Neutrophil (primary cell): ENCODE data around the gene TPBGL.

Source experiments
- H3K27ac ChIP-seq: fragments of 200-600 bp; sonication (generic); 2 replicates; pipeline ENCODE4 v1.5.1; 2016; ENCODE audit warnings: mild to moderate bottlenecking, moderate library complexity
- H3K27me3 ChIP-seq: fragments of 200-600 bp; sonication (generic); 2 replicates; pipeline ENCODE4 v1.6.0; 2016; ENCODE audit warnings: mild to moderate bottlenecking
- H3K36me3 ChIP-seq: fragments of 200-600 bp; sonication (generic); 2 replicates; pipeline ENCODE4 v1.5.1; 2017
- H3K4me1 ChIP-seq, 2 experiments: fragments of 200-600 bp in 1 of 2; sonication (generic) in 1 of 2; 1 replicate in 1 of 2; 2 replicates in 1 of 2; pipeline versions ENCODE4 v1.5.1 to v1.6.1; 2013 to 2016; ENCODE audit warnings: low read depth in 1 of 2, low read length in 1 of 2, mild to moderate bottlenecking in 1 of 2, moderate library complexity in 1 of 2; ENCODE audit not compliant: control insufficient read depth in 1 of 2, insufficient read depth in 1 of 2
- H3K4me3 ChIP-seq, 2 experiments: fragments of 200-600 bp in 1 of 2; sonication (generic) in 1 of 2; 1 replicate in 1 of 2; 2 replicates in 1 of 2; pipeline ENCODE4 v1.5.1; 2013 to 2016; ENCODE audit warnings: low read depth in 1 of 2, low read length in 1 of 2, mild to moderate bottlenecking in 1 of 2, moderate library complexity in 1 of 2
- H3K9me3 ChIP-seq: fragments of 200-600 bp; sonication (generic); 2 replicates; pipeline ENCODE4 v1.5.1; 2016
- CTCF ChIP-seq: fragments of 200-600 bp; sonication (generic); IDR thresholded peaks from 2 replicates; pipeline ENCODE4 v1.5.1; 2016; ENCODE audit warnings: antibody characterized with exemption

Gene TPBGL

DNA sequence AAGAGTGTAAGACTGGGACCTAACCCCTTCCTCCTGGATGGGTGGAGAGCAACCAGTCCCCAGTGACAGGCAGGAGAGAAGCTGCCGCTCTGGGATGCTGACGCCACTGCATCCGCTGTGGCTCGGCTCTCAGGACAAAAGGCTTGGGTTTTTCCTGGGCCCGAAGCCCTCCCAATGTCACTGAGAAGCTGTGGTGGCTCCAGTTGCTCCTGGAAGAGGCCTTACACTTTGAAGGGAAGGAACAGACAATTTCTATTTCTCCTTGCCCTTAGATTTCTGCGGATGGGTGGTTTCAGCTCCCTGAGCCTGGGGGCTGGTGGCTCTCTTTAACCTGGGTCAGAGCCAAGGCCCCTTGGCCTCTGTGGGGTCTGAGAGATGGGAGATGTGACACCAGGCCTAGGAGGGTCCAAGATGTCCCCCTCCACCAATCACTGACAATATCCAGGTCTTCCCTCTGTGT is 21.4 kb downstream of the TPBGL start:
- no peaks in the 10 kb centered on the region for H3K9me3 ChIP-seq
- peak overlapping the region; percentile 98 for H3K27ac ChIP-seq
- TF ChIP-seq CTCF: no peak
- peaks cover 59 to 67% of the 10 kb centered on the region in 2 experiments for H3K4me1 ChIP-seq
- H3K4me3 ChIP-seq: peak overlapping the region in 1 of 2 experiments; percentile 11
- peaks cover 9% of the 10 kb centered on the region for H3K27me3 ChIP-seq
- peaks cover 19% of the 10 kb centered on the region for H3K36me3 ChIP-seq

DNA sequence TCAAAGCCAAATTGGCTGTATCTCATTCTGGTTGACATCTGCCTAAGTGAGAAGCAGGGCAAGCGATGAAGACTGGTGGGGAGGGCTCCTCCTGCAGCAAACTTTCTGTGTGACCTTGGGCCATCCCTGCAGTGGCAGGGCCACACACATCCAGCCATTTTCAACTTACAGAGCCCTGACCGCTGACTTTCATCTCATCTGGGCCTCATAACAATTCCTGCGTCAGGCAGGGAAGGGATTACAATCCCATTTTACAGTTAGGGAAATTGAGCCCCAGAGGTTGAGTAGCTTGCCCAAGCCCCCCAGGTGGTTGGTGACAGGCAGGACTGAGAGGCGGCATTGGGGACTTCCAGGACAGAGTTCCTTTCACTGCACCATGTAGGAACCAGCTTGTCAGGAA is 21.9 kb downstream of the TPBGL start:
- no peaks in the 10 kb centered on the region for H3K9me3 ChIP-seq
- H3K27ac ChIP-seq: peak overlapping the region; percentile 98
- H3K4me3 ChIP-seq: peak overlapping the region in 1 of 2 experiments; percentile 11
- peaks cover 24% of the 10 kb centered on the region for H3K36me3 ChIP-seq
- no peak for TF ChIP-seq CTCF
- peaks cover 4% of the 10 kb centered on the region for H3K27me3 ChIP-seq
- peaks cover 59 to 67% of the 10 kb centered on the region in 2 experiments for H3K4me1 ChIP-seq

DNA sequence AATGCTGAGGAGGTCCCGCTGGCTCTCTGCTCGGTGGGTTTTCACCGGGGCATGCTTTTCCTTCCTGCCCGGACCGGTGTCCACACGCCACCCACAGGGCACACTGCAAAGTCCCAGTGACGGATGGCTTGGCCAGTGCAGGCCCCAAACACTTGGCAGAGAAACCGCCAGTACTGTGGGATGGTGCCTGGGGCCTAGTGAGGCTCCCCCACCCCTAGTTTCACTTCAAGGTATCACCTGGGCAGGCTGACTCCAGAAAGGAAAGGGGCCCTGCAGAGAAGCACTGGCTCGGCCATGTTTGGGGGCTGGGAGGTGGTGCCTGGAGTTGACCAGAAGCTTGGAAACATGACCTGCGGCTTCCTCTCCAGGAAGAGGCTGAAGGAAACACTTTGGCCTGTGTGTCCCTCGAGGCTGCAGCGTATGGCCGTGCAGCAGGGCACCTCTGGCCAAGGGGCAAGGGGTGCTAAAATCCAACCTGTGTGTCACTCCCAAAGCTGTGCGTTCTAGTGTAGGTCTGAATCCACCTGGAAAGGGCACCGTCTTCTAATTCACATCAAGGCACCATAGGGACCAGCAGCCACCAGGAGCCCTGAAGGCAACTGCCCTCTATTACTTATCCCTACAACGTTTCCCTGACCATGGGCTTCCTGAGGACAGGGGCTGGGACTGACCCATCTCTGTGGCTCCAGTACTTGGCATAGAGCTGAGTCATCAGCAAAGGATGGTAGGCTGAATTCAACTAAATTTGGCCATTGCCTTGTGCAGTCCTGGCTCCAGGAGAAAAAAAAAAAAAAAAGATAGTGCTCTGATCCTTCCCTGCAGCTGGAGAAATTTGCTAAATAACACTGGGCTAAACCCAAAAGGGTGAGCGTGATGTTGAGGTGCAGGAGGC is 22.6 kb downstream of the TPBGL start:
- no peak for TF ChIP-seq CTCF
- Histone ChIP-seq H3K9me3 (no peaks in the 10 kb centered on the region), H3K4me1 (peaks cover 59 to 67% of the 10 kb centered on the region in 2 experiments), H3K27me3 (no peaks in the 10 kb centered on the region), H3K4me3 (peak overlapping the region; percentile 15 to 38), H3K27ac (peak overlapping the region; percentile 98), H3K36me3 (peaks cover 31% of the 10 kb centered on the region)

- Histone ChIP-seq H3K27me3 (no peaks in the 10 kb centered on the region), H3K27ac (peak overlapping the region; percentile 98), H3K36me3 (peaks cover 36% of the 10 kb centered on the region), H3K4me3 (peak overlapping the region; percentile 29 to 38), H3K4me1 (peaks cover 59 to 67% of the 10 kb centered on the region in 2 experiments), H3K9me3 (no peaks in the 10 kb centered on the region)
- TF ChIP-seq CTCF: peak; percentile 42
Observed at GRCh38 chr11:75263944-75264349, 23.4 kb downstream of the TPBGL start.

- Histone ChIP-seq H3K9me3 (no peaks in the 10 kb centered on the region), H3K36me3 (peaks cover 36% of the 10 kb centered on the region), H3K4me3 (peak overlapping the region; percentile 29 to 38), H3K4me1 (peaks cover 59 to 67% of the 10 kb centered on the region in 2 experiments), H3K27ac (peak overlapping the region; percentile 98), H3K27me3 (no peaks in the 10 kb centered on the region)
- no peak for TF ChIP-seq CTCF
Observed at GRCh38 chr11:75264356-75264755, 23.8 kb downstream of the TPBGL start.
